B cell (primary cell): ENCODE data around the gene AAMP. TPM values are rescaled to one million over a fixed set of nuclear protein-coding genes. Genes with fewer than 3 reads are reported as not detected.

ENCODE experiments used
- ATAC-seq: fragments of 200-7000 bp; cut with Tn5 transposase; one replicate; pipeline ENCODE4 v1.10.0; 2021; ENCODE audit warnings: low read depth, mild to moderate bottlenecking, moderate number of reproducible peaks, moderate library complexity
- CTCF ChIA-PET: fragments of 350-600 bp; sonication (Branson Sonifier 250); formaldehyde crosslinking; loops from one replicate; lab custom pipeline; 2021; ENCODE audit warnings: antibody characterized with exemption, inconsistent platforms; lab: Charles Lee
- POLR2A ChIA-PET: fragments of 350-600 bp; sonication (Branson Sonifier 250); formaldehyde crosslinking; loops from one replicate; lab custom pipeline; 2021; ENCODE audit warnings: antibody characterized with exemption; lab: Charles Lee
- DNase-seq: peaks from one replicate; pipeline ENCODE4 v3.0.0; 2013
- H2AFZ ChIP-seq: 2 replicates; pipeline ENCODE4 v1.6.1; 2012; ENCODE audit warnings: mild to moderate bottlenecking, low read depth, low read length; ENCODE audit not compliant: insufficient read depth, poor library complexity, severe bottlenecking
- H3K27ac ChIP-seq, 2 donors: 1 replicate in 1 of 2; 2 replicates in 1 of 2; pipeline ENCODE4 v1.5.1; 2012 to 2013; ENCODE audit warnings: low read length in 2 of 2, mild to moderate bottlenecking in 2 of 2, moderate library complexity in 1 of 2
- H3K27me3 ChIP-seq, 4 experiments: fragments of 200-600 bp in 1 of 4; sonication (generic) in 1 of 4; replicated peaks in 1 of 4; 1 replicate in 2 of 4; 2 replicates in 2 of 4; pipeline versions ENCODE4 v1.6.1 to v1.7.0; 2013 to 2016; ENCODE audit warnings: low read length in 3 of 4, mild to moderate bottlenecking in 2 of 4, mixed read lengths in 1 of 4, moderate library complexity in 1 of 4; ENCODE audit not compliant: insufficient read depth in 4 of 4, control insufficient read depth in 3 of 4; ENCODE audit errors: control extremely low read depth in 1 of 4
- H3K36me3 ChIP-seq, 2 experiments: replicated peaks in 1 of 2; 1 replicate in 1 of 2; 2 replicates in 1 of 2; pipeline versions ENCODE4 v1.6.1 to v1.7.1; 2013; ENCODE audit warnings: low read length in 1 of 2; ENCODE audit not compliant: insufficient read depth in 2 of 2, control insufficient read depth in 1 of 2; ENCODE audit errors: control extremely low read depth in 1 of 2, extremely low read depth in 1 of 2
- H3K4me1 ChIP-seq, 2 donors: fragments of 200-600 bp in 1 of 2; sonication (generic) in 1 of 2; 1 replicate in 1 of 2; 2 replicates in 1 of 2; pipeline versions ENCODE4 v1.5.1 to v1.6.1; 2013 to 2017; ENCODE audit warnings: low read length in 2 of 2; ENCODE audit not compliant: control insufficient read depth in 2 of 2, insufficient read depth in 2 of 2
- H3K4me2 ChIP-seq: replicated peaks from 2 replicates; pipeline ENCODE3; 2012; ENCODE audit warnings: mild to moderate bottlenecking, low read depth, low read length; ENCODE audit not compliant: poor library complexity, severe bottlenecking
- H3K4me3 ChIP-seq, 5 experiments: fragments of 200-600 bp in 1 of 5; sonication (generic) in 1 of 5; 1 replicate in 3 of 5; 2 replicates in 2 of 5; pipeline versions ENCODE4 v1.5.1 to v1.7.0; 2011 to 2016; ENCODE audit warnings: low read length in 4 of 5, mild to moderate bottlenecking in 4 of 5, low read depth in 2 of 5, control low read depth in 1 of 5, moderate library complexity in 1 of 5; ENCODE audit not compliant: insufficient read depth in 1 of 5; ENCODE audit errors: control extremely low read depth in 1 of 5, extremely low read depth in 1 of 5
- H3K79me2 ChIP-seq: fragments of 200-600 bp; sonication (generic); one replicate; pipeline ENCODE4 v1.6.0; 2016; ENCODE audit warnings: low read length; ENCODE audit not compliant: control insufficient read depth, insufficient read depth
- H3K9ac ChIP-seq: fragments of 200-600 bp; sonication (generic); 2 replicates; pipeline ENCODE4 v1.6.1; 2017; ENCODE audit warnings: mild to moderate bottlenecking, low read length, moderate library complexity
- H3K9me3 ChIP-seq, 3 donors: one replicate each; pipeline versions ENCODE4 v1.6.1 to v1.7.1; 2013; ENCODE audit warnings: low read length in 2 of 3; ENCODE audit not compliant: control insufficient read depth in 2 of 3, insufficient read depth in 1 of 3; ENCODE audit errors: control extremely low read depth in 1 of 3
- H4K20me1 ChIP-seq: 2 replicates; pipeline ENCODE4 v1.6.0; 2012; ENCODE audit warnings: mild to moderate bottlenecking, low read length; ENCODE audit not compliant: insufficient read depth, control insufficient read depth, poor library complexity, severe bottlenecking
- H3K27ac Mint-ChIP-seq: one replicate; pipeline ENCODE4 v1.8.0; 2021; ENCODE audit warnings: mixed read lengths
- H3K27me3 Mint-ChIP-seq: one replicate; pipeline ENCODE4 v1.8.0; 2021; ENCODE audit warnings: mixed read lengths
- H3K4me1 Mint-ChIP-seq: one replicate; pipeline ENCODE4 v1.8.0; 2021; ENCODE audit warnings: mixed read lengths
- H3K4me3 Mint-ChIP-seq: one replicate; pipeline ENCODE4 v1.8.0; 2021; ENCODE audit warnings: mixed read lengths
- H3K9me3 Mint-ChIP-seq: one replicate; pipeline ENCODE4 v1.8.0; 2022; ENCODE audit warnings: mixed read lengths; ENCODE audit not compliant: insufficient read depth
- CTCF ChIP-seq: fragments of 200-600 bp; IDR thresholded peaks from one replicate; pipeline ENCODE4 v1.8.0; 2022; ENCODE audit warnings: antibody characterized with exemption, mild to moderate bottlenecking
- EZH2 ChIP-seq: IDR thresholded peaks from 2 replicates; pipeline ENCODE4 v1.6.1; 2012; ENCODE audit warnings: borderline replicate concordance, low read depth, mild to moderate bottlenecking, moderate library complexity, low read length; ENCODE audit not compliant: insufficient read depth, poor library complexity, severe bottlenecking
- WGBS: methylation state at CpG from one replicate; pipeline ENCODE4 v1.1.5; 2013; ENCODE audit warnings: missing lambda C conversion rate; ENCODE audit not compliant: insufficient coverage; 5-methylcytosine and 5-hydroxymethylcytosine counted together
- intact Hi-C: fragments of 100-400 bp; cut with micrococcal nuclease; formaldehyde crosslinking; loops from one replicate; pipeline ENCODE4 v1.10.0; 2022
- polyA plus RNA-seq: library from polyadenylated mRNA; depleted of rRNA; stranded (reverse); fragments of >200 nt; gene quantifications from 2 replicates; pipeline ENCODE4 v1.2.3, GENCODE V29; 2012
- total RNA-seq, 2 donors: library from RNA; stranded (reverse); fragments of 120-200 nt in 1 of 2; gene quantifications; 1 replicate in 1 of 2; 2 replicates in 1 of 2; pipeline versions ENCODE4 v1.2.3 to v1.2.4, GENCODE V29; 2013 to 2022

Gene AAMP
- total and polyA plus RNA-seq, 2 donors (not counting 1 experiment from before 2014, with no cell fraction given): 56.4 to 65.7 TPM

GRCh38 chr2:218270721-218271486 is 967 bp upstream of the AAMP start:
- Mint-ChIP-seq H3K9me3 (no peaks in the 10 kb centered on the region), H3K4me3 (peak overlapping the region; percentile 84), H3K27ac (peak overlapping the region; percentile 86), H3K27me3 (no peaks in the 10 kb centered on the region), H3K4me1 (peaks cover 62% of the 10 kb centered on the region)
- Histone ChIP-seq H4K20me1 (peaks cover 27% of the 10 kb centered on the region), H3K4me2 (peak overlapping the region; percentile 91), H3K4me1 (peaks cover 36 to 53% of the 10 kb centered on the region in 2 donors), H3K4me3 (peak overlapping the region; percentile 69 to 99 (median 81)), H3K27me3 (no peaks in the 10 kb centered on the region), H3K79me2 (peaks cover 43% of the 10 kb centered on the region), H2AFZ (peak overlapping the region; percentile 81), H3K27ac (peak overlapping the region in 1 of 2 donors; percentile 18), H3K9me3 (no peaks in the 10 kb centered on the region), H3K36me3 (peaks cover 2 to 47% of the 10 kb centered on the region in 2 experiments), H3K9ac (peak overlapping the region; percentile 87)
- CTCF ChIA-PET: interaction anchor here (0.7 to 8.0 kb wide), 16 partner anchors 9 to 246 kb away, joined by 3 to 331 read pairs (median 8); partner anchors contain the start of genes ARPC2, CATIP, GPBAR1 and TMBIM1
- TF ChIP-seq EZH2: no peak
- no peak for TF ChIP-seq CTCF
- DNase-seq (no peak), ATAC-seq (no peak)
- intact Hi-C loops: loop anchor here (1.0 to 5.0 kb wide), 9 partner anchors 14 to 1326 kb away; partner anchors contain the start of genes ARPC2, BCS1L, CNOT9 and GMPPA
- WGBS: 9% methylated on average over 22 of the region's 23 CpGs
- POLR2A ChIA-PET: interaction anchor here (0.6 to 3.7 kb wide), 13 partner anchors 14 to 129 kb away, joined by 3 to 32 read pairs (median 6); partner anchors contain the start of genes ARPC2, CATIP, CTDSP1 and TMBIM1

GRCh38 chr2:218267259-218267658 is 2.7 kb downstream of the AAMP start:
- Histone ChIP-seq H3K27ac (no peak overlapping the region), H3K4me3 (no peak overlapping the region), H3K9me3 (no peaks in the 10 kb centered on the region), H3K36me3 (peaks cover 0 to 55% of the 10 kb centered on the region in 2 experiments), H2AFZ (no peak overlapping the region), H3K27me3 (no peaks in the 10 kb centered on the region), H3K4me2 (no peak overlapping the region), H3K9ac (no peak overlapping the region), H4K20me1 (peaks cover 37% of the 10 kb centered on the region), H3K4me1 (peaks cover 21 to 40% of the 10 kb centered on the region in 2 donors), H3K79me2 (peaks cover 57% of the 10 kb centered on the region)
- CTCF ChIA-PET: interaction anchor here (1.4 kb wide), 1 partner anchor 89 kb away, joined by 5 read pairs; the partner anchor contains the start of gene CATIP
- TF ChIP-seq CTCF: no peak
- no peak for TF ChIP-seq EZH2
- ATAC-seq (no peak), DNase-seq (no peak)
- Mint-ChIP-seq H3K27me3 (no peaks in the 10 kb centered on the region), H3K4me3 (peak overlapping the region; percentile 45), H3K9me3 (no peaks in the 10 kb centered on the region), H3K27ac (no peak overlapping the region), H3K4me1 (peaks cover 50% of the 10 kb centered on the region)
- intact Hi-C loops: no loop called here
- POLR2A ChIA-PET: no interaction called here
- 98% methylated on average over 6 of the region's 6 CpGs for WGBS
